Activated gamma-delta T cell treated with Interleukin-2 at 50 U/mL for 16 hours (primary cell): ENCODE measurements around the gene CAMK1.
"Not testable (repeated sequence)": the region's sequence is repeated elsewhere in the genome, so short reads cannot be mapped to it uniquely, and the experiment has no call there.

Experiments
- DNase-seq: peaks from one replicate; pipeline ENCODE4 v3.0.0-alpha.2; 2020

Gene CAMK1

GRCh38 chr3:9792405-9793160, 22.8 kb upstream of the CAMK1 start, which contains the start of the genes ARPC4 and TADA3:
TSS of gene ARPC4 (plus strand) at chr3:9793082. CDS start at chr3:9793122, 40 bp downstream.
TSS of gene TADA3 (minus strand) at chr3:9792473. CDS start at chr3:9791466, 1,007 bp downstream.
- peak; percentile 90 for DNase-seq

- no peak for DNase-seq
These were observed 22.1 kb upstream of the CAMK1 start for GRCh38 chr3:9791790-9792404.

- DNase-seq, result no peak
These were observed 21.4 kb upstream of the CAMK1 start for GRCh38 chr3:9791127-9791526.

- DNase-seq, result no peak
These were observed 18.0 kb upstream of the CAMK1 start for GRCh38 chr3:9787714-9788113.

GRCh38 chr3:9786825-9787669, 17.3 kb upstream of the CAMK1 start:
- no peak for DNase-seq

GRCh38 chr3:9786209-9786739, 16.5 kb upstream of the CAMK1 start:
- no peak for DNase-seq

GRCh38 chr3:9785602-9786001, 15.9 kb upstream of the CAMK1 start:
- DNase-seq, result no peak

- no peak for DNase-seq
These were observed 15.2 kb upstream of the CAMK1 start for GRCh38 chr3:9784965-9785364.

GRCh38 chr3:9783954-9784353, 14.2 kb upstream of the CAMK1 start:
- DNase-seq, result no peak

- DNase-seq, result no peak
These were observed 13.0 kb upstream of the CAMK1 start for GRCh38 chr3:9782770-9783169.

- no peak for DNase-seq
These were observed 12.3 kb upstream of the CAMK1 start for GRCh38 chr3:9781978-9782603.

GRCh38 chr3:9781551-9781950, 11.8 kb upstream of the CAMK1 start:
- DNase-seq, result no peak

- DNase-seq, result no peak
These were observed 11.2 kb upstream of the CAMK1 start for GRCh38 chr3:9780910-9781309.

GRCh38 chr3:9780458-9780812, 10.7 kb upstream of the CAMK1 start:
- no peak for DNase-seq

- peak; percentile 19 for DNase-seq
These were observed 10.1 kb upstream of the CAMK1 start for GRCh38 chr3:9779721-9780457.

GRCh38 chr3:9779075-9779593, 9.4 kb upstream of the CAMK1 start:
- DNase-seq, result no peak

- no peak for DNase-seq
These were observed 8.7 kb upstream of the CAMK1 start for GRCh38 chr3:9778143-9779074.

GRCh38 chr3:9777694-9778021, 7.9 kb upstream of the CAMK1 start:
- DNase-seq, result no peak

GRCh38 chr3:9776896-9777693, 7.3 kb upstream of the CAMK1 start:
- no peak for DNase-seq

- not testable (repeated sequence) for DNase-seq
These were observed 1.3 kb upstream of the CAMK1 start for GRCh38 chr3:9771007-9771406.
